WERI-Rb-1 (cell line): ENCODE data around the gene RAC2.

Experiments
- DNase-seq: peaks from one replicate; pipeline ENCODE4 v3.0.0-alpha.2; 2020
- H3K27ac ChIP-seq: fragments of 250-450 bp; sonication (Bioruptor Pico); 2 replicates; pipeline ENCODE4 v1.5.1; 2020; ENCODE audit warnings: mild to moderate bottlenecking, moderate library complexity
- H3K27me3 ChIP-seq: fragments of 250-450 bp; sonication (Bioruptor Pico); 2 replicates; pipeline ENCODE4 v1.5.1; 2021; ENCODE audit warnings: mild to moderate bottlenecking, low read depth, moderate library complexity; ENCODE audit not compliant: insufficient read depth, severe bottlenecking
- H3K36me3 ChIP-seq: fragments of 250-450 bp; sonication (Bioruptor Pico); 2 replicates; pipeline ENCODE4 v1.5.1; 2020; ENCODE audit warnings: mild to moderate bottlenecking, moderate library complexity
- H3K4me3 ChIP-seq: 2 replicates; pipeline ENCODE4 v1.5.1; 2011; ENCODE audit warnings: low read depth, mild to moderate bottlenecking, control low read depth, low read length
- H3K9me3 ChIP-seq: fragments of 250-450 bp; sonication (Bioruptor Pico); 2 replicates; pipeline ENCODE4 v1.5.1; 2021; ENCODE audit warnings: mild to moderate bottlenecking, moderate library complexity; ENCODE audit not compliant: severe bottlenecking
- CTCF ChIP-seq: IDR thresholded peaks from 2 replicates; pipeline ENCODE4 v1.5.1; 2011; ENCODE audit warnings: low read depth, mild to moderate bottlenecking, control low read depth, inconsistent platforms, low read length

RAC2 gene

GRCh38 chr22:37180531-37181231 is 63.4 kb downstream of the RAC2 start:
- Histone ChIP-seq H3K27ac (no peak overlapping the region), H3K4me3 (no peak overlapping the region), H3K27me3 (no peaks in the 10 kb centered on the region), H3K9me3 (no peaks in the 10 kb centered on the region), H3K36me3 (no peaks in the 10 kb centered on the region)
- no peak for DNase-seq
- TF ChIP-seq CTCF: no peak

GRCh38 chr22:37179622-37180420 is 64.2 kb downstream of the RAC2 start:
- TF ChIP-seq CTCF: no peak
- H3K27ac ChIP-seq: no peak overlapping the region
- no peaks in the 10 kb centered on the region for H3K27me3 ChIP-seq
- peaks cover under 1% of the 10 kb centered on the region for H3K9me3 ChIP-seq
- H3K36me3 ChIP-seq: no peaks in the 10 kb centered on the region
- H3K4me3 ChIP-seq: no peak overlapping the region
- DNase-seq: no peak

GRCh38 chr22:37179126-37179470 is 65.0 kb downstream of the RAC2 start:
- H3K9me3 ChIP-seq: peaks cover 2% of the 10 kb centered on the region
- H3K27ac ChIP-seq: no peak overlapping the region
- no peaks in the 10 kb centered on the region for H3K27me3 ChIP-seq
- no peak overlapping the region for H3K4me3 ChIP-seq
- H3K36me3 ChIP-seq: no peaks in the 10 kb centered on the region
- TF ChIP-seq CTCF: no peak
- DNase-seq: no peak

GRCh38 chr22:37178350-37179125 is 65.5 kb downstream of the RAC2 start:
- TF ChIP-seq CTCF: no peak
- Histone ChIP-seq H3K27ac (peak overlapping the region; percentile 29), H3K27me3 (no peaks in the 10 kb centered on the region), H3K4me3 (no peak overlapping the region), H3K9me3 (peaks cover 2% of the 10 kb centered on the region), H3K36me3 (no peaks in the 10 kb centered on the region)
- DNase-seq: peak; percentile 42

GRCh38 chr22:37177755-37178154 is 66.3 kb downstream of the RAC2 start:
- Histone ChIP-seq H3K27me3 (no peaks in the 10 kb centered on the region), H3K27ac (no peak overlapping the region), H3K9me3 (peaks cover 2% of the 10 kb centered on the region), H3K4me3 (no peak overlapping the region), H3K36me3 (no peaks in the 10 kb centered on the region)
- TF ChIP-seq CTCF: no peak
- no peak for DNase-seq
